Measurements from ENCODE around the gene CRACR2B. TPM values are rescaled to one million over a fixed set of nuclear protein-coding genes. Genes with fewer than 3 reads are reported as not detected.
A peak's percentile ranks its signal among the peaks of the same experiment; 100 is the strongest.

Gene CRACR2B
- total RNA-seq, 2 donors from 2014 or later, result 18.9 to 27.7 TPM

DNA sequence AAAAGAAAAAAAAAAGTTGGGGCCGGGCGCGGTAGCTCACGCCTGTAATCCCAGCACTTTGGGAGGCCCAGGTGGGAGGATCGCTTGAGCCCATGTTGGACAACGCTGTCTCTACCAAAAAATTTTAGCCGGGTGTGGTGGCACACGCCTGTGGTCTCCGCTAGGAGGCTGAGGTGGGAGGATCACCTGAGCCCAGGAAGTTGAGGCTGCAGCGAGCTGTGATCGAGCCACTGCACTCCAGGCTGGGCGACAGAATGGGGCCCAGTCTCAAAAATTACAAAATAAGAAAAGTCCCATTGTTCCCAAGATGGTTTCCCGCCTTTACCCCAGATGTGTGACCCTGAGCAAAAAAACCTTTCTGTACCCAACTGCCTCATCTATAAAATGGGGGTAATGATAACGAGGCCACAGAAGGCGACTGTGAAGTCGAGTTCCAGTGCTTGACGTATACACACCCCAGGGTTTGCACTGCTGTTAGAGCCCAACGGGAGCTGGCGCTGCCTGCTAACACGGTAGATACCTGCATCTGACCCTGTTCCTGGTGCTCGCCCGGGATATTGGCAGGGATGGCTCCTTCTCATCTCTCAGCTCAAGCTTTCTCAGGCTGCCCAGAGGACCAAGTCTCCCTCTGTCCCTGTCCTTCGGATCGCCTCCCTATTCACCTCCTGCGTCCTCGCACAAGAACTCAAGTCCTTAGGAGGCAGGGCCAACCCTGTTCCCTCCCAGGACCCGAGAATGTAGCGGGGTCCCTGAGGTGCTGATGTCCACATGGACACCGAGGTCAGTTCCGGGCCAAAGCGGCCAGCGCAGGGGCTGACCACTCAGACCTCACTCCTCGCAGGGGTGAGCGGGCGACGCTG, 19.1 kb upstream of the CRACR2B start:
- ATAC-seq (no peak), DNase-seq (peak; percentile 90)
- intact Hi-C loops (cut with DNase I), result no loop called here

DNA sequence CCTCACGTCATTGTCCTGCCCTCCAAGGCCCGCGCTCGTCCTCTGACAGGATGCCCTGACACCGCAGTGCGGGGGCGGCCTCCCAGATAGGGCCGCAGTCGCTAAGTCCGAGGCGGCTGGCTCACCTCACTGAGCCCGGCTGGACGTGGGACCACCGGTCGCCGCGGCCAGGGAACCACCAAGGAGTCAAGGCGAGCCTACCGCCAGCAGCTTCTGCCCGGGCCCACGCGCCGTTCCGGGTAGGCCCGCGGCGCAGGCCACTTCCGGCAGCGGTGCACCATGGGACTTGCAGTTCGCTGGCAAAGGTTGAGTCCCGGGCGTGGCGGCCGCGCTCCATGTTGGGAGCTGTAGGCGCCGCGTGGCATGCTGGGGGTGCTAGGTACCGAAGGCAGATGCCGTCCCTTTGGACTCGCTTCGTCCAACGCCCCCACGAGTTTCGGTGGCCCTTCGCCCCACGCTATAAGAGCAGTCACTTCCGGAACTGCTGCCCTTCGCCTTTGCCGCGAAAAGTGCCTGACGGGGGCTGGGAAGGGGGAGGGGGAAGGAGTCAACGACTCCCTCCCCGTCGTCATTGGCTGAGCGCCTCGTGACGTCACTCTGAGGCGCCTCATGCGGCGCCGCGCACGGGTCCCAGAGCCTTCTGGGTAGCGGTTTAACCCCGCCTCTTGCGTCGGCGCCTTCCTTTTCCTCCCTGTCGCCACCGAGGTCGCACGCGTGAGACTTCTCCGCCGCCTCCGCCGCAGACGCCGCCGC, 18.3 kb upstream of the CRACR2B start, which contains the start of gene RPLP2:
RPLP2 (plus strand) TSS at position 681 of the 753 bp plus-strand sequence. CDS start 268 bp downstream, outside the sequence.
- peak; percentile 90 to 93 for ATAC-seq
- peak; percentile 99 for DNase-seq
- intact Hi-C loops (cut with DNase I), result no loop called here

DNA sequence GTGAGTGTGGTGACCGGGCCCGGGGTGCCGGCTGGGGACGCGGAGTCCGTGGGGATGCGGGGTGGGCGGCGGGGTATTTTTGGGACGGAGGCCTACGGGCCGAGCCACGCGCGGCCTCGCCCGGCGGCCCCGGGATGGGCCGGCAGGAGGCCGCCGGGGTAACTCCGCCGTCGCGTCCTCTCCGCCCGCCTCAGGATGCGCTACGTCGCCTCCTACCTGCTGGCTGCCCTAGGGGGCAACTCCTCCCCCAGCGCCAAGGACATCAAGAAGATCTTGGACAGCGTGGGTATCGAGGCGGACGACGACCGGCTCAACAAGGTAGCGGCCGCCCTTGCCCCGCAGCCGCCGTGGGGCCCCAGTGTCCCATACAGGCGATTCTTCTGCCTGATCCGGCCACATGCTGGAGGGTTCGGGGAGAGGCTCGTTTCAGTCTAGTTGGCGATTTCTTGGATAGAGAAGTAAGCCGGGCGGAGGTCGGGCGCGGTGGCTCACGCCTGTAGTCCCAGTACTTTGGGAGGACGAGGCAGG, 17.6 kb upstream of the CRACR2B start:
- intact Hi-C loops (cut with DNase I), result no loop called here
- ATAC-seq, result peak in 1 of 2 donors; percentile 5
- no peak for DNase-seq

DNA sequence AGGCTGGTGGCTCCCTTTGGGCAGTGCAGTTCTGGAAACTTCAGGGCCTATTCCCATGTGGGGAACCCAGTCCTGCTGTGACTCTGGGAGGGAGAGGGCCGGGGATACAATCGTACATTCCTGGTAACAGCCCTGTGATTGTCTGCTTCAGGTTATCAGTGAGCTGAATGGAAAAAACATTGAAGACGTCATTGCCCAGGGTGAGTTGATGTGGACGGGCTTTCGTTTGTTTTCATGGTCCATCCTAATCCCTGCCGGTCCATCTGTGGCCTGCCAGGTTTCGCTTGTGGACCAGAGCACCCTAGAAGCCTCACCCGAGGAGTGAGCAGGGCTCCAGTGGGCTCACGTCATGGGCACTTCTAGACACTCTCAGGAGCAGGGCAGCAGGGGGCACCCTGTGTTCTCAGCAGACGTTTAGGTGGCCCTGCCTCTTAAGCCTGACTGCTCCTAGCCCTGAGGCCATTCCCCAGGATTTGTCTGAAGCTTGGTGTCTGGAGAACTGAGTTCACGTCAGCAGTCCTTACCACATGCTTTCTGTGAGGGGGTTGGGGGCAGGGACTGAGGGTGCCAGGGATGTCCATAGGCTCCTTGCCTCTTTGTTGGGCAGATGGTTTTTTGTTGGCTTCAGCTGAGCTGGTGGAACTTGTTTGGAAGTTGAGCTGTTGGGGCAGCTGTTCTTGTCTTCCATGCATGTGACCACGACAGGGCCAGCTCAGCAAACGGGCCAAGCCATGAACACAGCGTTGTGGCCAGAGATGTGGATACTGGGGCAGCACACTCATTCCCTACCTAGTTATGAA, 16.1 kb upstream of the CRACR2B start:
- no peak for ATAC-seq
- intact Hi-C loops (cut with DNase I), result no loop called here
- DNase-seq, result no peak

DNA sequence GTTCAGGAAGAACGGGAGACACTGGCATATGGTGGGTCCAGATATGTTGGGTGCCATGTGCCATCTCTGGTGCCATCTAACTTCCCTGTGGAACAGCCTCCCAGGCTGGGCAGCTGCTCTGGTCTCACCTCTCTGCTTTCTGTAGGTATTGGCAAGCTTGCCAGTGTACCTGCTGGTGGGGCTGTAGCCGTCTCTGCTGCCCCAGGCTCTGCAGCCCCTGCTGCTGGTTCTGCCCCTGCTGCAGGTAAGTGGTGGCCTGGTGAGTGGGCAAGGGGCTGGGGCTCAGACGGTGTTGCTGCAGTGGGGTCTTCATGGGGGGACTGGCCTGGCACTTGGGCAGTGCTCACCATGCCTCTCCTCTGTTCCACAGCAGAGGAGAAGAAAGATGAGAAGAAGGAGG, 15.3 kb upstream of the CRACR2B start:
- no peak for DNase-seq
- no peak for ATAC-seq
- intact Hi-C loops (cut with DNase I), result no loop called here

DNA sequence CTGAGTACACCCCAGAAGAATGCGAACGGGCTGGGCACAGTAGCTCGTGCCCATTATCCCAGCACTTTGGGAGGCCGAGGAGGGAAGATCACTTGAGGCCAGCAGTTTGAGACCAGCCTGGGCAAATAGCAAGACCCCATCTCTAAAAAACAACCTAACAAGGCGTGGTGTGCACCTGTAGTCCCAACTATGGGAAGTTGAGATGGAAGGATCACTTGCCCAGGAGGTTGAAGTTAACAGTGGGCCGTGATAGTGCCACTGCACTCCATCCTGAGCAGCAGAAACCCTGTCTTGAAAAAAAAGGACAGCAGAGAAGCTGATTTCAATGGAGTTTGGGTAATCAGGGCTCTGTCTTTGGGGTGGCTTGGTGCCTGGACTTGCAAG, 14.7 kb upstream of the CRACR2B start:
- no peak for ATAC-seq
- intact Hi-C loops (cut with DNase I), result no loop called here
- DNase-seq, result no peak

DNA sequence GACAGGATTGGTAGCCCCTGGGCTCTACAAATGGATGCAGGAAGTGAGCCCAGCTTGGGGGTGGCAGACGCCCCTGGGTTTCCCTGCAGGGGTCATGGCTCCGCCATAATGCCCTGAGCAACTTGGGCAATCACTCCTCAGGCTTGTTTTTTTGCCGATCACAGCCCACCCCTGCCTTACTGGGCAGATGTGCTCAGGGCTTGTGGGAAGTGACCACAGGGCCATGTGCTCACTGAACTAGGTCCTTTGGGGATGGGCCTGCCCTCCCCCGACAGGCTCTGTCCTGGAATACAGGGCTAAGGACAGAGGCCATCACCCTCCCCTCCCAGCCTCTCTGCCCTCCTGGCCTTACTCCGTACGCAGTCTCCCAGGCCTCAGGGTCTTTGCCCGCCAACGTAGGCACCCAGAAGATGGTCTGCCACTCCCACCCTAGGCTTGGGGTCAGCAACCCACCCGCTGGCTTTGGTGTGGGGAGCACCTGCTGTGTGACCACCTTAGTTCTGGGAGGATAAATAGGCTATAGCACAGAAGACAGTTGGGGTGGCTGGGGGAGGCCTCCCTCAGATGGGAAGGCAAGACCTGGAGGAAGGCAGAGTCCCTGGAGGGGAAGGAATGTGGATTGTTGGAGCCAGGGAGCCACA, 14.1 kb upstream of the CRACR2B start:
- ATAC-seq (no peak), DNase-seq (no peak)
- intact Hi-C loops (cut with DNase I), result no loop called here

DNA sequence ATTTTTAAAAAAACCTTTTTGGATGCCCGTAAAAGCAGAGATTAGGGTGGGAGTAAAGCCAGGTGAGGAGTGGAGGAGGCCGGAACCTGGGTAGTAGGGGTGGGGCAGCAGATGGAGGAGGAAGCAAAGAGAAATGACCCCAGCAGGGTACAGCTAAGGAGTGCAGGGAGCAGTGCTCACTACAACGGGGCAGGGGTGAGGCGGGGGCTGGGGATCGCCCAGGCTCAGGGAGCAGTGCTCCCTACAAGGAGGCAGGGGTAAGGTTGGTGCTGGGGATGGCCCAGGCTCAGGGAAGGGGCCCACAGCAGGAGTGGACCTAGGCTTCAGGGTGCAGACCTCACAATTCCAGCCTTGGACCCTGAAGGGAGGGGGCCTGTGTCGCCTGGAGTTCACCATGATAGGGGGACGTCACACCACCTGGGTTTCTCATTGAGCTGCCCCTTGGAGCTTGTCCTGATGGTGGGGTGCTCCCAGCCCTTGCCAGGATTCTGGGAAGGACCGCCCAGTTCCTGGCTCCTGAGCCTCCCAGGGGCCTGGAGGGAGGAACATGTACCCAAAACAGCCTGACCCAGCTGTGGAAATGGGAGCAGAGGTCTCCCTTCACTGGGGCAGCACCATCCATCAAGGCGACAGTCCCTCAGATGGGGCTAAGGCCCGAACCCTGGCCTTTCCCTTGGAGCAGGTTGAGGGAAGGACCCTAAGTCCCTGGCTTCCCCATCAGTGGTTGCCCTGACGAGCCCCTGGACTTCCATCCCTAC, 11.9 kb upstream of the CRACR2B start:
- DNase-seq (no peak), ATAC-seq (no peak)
- intact Hi-C loops (cut with DNase I), result no loop called here

DNA sequence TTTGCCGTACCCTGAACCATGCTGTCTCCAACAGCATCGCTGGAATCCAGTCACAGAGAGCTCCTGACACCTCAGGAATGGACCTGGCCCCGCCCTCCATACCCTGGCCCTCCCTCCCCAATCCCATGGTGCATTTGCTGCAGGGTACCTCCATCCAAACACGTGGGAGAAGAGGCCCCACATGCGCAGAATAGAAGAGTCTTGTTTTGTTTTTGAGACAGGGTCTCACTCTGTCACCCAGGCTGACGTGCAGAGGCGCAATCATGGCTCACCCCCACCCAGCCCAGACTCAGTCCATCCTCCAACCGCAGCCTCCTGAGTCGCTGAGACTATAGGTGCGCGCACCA, 11.3 kb upstream of the CRACR2B start:
- no peak for ATAC-seq
- DNase-seq, result no peak
- intact Hi-C loops (cut with DNase I), result no loop called here

DNA sequence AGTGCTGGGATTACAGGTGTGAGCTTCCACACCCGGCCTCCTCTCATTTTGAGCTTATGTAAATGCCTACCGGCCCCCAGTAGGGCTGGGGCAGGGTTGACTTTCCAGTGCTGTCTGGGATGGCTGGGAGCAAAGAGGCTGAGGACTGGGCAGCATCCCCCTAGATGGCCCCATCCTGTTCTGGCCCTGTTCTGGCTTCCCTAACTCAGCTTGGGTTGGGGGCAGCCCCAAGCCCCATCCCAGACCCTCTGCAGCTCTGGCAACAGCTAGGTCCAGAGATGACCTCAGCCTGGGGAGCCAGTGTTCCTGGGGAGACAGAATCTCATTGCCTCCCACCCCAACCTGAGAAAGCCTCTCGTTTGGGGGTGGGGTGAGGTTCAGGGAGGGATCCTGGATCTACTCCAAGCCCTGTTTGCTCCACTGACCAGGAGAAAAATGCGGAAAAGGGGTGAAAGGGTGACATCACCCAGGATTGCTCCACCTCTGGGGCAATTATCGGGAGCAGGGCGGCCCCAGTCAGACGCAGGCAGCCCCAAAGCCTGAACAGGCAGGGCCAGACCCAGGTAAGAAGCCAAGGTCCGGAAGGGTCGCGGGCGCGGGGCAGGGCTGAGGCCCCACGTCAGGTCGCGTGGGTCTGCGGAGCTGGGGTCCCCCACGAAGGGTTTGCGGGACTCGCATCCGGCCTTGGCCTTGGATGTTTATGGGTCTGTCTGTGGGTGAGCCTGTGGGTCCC, 9.2 kb upstream of the CRACR2B start, which contains the start of gene PNPLA2:
PNPLA2 (plus strand) TSS at position 519 of the 733 bp plus-strand sequence. CDS start 805 bp downstream, outside the sequence.
- ATAC-seq, result peak; percentile 2

DNA sequence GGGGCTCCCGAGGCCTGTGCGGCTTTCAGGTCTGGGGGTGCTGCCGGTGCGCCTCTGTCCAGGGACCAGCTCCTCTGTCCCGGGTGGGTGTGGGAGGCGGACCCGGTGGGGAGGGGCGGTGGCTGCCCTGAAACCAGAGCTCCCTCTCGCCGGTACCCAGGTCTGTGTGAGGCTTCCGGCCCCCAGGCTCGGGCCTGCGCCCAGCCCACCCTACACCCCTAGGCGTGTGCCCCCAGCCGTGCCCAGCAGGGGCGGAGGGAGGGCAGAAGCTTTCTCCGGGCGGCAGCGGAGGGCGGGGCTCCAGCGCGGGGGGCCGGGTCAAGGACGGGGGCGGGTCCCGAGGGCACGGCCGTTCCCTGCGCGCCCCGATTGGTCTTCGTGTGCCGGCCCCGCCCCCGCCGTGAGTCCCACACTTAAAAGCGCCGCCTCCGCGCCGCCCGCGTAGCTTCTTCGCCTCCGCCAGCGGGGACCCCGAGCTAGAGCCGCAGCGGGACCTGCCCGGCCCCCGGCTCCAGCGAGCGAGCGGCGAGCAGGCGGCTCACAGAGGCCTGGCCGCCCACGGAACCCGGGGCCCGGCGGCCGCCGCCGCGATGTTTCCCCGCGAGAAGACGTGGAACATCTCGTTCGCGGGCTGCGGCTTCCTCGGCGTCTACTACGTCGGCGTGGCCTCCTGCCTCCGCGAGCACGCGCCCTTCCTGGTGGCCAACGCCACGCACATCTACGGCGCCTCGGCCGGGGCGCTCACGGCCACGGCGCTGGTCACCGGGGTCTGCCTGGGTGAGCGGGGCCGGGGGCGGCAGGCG, 8.4 kb upstream of the CRACR2B start:
- DNase-seq (peak; percentile 94), ATAC-seq (peak; percentile 85 to 88)
- intact Hi-C loops (cut with DNase I), result no loop called here

More for the DNA sequence above, 9.2 kb upstream of the CRACR2B start, which contains the start of gene PNPLA2:
- intact Hi-C loops (cut with DNase I), result no loop called here
- no peak for DNase-seq

DNA sequence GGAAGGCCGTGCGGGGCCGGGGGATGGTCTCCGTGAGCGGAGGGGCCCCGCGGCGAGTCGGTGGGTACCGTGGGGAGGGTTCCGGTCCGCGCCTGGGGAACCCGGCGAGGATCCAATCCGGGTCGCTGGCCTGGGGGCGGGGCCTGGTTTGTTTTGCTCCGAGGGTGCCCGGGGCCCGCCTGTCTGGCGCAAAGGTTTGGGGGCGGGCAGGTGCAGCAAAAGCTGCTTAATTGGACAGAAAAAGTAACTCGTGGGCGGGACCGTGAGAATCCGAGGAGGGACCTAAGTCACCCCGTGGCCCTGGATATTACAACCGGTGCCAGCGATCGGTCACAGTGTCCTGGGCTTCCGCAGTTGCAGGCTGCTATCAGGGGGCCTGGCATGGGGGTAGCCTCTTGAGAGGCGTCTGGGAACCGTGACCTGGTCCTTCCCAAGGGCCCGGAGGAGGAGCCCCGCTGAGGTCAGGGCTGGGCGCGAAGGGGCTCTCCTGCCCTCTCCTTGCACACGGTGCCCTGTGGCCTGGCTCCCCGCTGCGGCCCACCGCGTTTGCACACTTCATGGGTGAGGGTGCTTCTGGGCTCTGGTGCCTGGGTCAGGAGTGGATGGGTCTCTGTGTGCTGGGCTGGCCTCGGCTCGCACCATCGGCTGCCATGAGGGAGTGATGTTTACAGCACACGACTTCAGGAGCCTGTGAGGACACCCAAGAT, 7.6 kb upstream of the CRACR2B start:
- ATAC-seq, result peak; percentile 69
- intact Hi-C loops (cut with DNase I), result no loop called here
- peak; percentile 92 for DNase-seq

DNA sequence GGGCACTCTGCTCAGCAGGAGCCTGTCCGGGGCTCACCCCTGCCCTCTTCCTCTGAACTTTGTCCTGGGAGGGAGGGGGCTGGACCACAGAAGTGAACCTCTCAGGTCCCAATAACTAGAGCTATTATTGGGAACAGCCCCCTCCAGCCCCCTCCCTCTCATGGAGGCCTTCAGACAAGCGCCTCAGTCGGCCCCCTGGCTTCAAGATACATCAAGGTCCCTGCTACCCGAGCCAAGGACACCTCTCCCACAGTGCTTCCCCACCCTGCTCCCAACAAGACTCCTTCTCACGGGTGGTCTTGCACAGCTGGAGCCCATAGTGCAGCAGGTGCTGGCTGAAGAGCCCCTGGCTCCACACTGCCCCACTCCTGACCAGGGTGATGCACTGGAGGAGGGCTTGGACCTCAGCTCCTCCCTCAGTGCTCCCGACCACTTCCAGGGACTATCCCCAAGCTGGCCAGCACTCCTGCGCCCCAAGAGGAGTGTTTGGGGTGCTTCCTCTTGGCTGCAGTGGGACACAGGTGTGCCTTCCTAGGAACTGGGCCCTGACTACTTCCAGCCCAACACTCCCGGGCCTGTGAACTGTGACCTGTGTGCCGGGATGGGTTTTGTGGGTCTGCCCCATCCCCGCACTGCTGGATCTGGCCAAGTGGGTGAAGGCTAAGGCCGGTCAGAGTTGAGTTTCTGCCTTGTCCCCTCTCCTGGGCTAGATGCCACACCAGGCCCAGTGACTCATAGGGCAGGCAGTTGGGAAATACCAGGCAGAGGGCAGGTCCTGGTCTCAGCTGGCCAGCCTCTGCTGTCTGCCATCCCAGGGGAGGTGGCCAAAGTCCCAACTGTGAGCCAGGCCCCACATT, 6.8 kb upstream of the CRACR2B start:
- peak; percentile 80 for DNase-seq
- peak; percentile 34 to 42 for ATAC-seq
- intact Hi-C loops (cut with DNase I), result no loop called here

DNA sequence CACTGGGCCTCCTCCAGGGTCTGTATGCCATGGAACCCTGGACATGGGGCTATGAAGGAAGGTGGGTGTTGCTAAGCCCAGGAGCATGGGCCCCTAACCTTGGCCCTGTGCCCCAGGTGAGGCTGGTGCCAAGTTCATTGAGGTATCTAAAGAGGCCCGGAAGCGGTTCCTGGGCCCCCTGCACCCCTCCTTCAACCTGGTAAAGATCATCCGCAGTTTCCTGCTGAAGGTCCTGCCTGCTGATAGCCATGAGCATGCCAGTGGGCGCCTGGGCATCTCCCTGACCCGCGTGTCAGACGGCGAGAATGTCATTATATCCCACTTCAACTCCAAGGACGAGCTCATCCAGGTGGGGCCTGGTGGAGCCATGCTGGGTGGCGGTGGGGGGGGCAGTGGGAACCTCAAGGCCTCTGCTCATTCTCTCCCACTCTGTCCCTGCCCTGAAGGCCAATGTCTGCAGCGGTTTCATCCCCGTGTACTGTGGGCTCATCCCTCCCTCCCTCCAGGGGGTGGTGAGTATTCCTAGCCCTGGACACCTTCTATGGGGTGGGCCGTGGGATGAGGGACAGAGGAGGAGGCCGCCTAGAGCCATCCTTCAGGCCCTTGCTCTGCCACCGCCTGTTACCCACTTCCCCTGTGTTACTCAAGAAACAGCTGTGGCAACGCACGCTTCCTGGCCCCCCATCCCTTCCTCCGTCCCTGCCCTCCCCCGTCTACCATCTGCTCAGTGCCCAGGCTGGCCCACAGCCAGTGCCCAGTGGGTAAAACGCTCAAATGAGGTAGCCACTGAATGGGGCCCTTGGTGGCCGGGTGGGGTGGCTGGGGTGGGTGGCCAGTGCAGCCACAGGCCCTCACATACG, 6.0 kb upstream of the CRACR2B start:
- ATAC-seq (peak in 1 of 2 donors; percentile 2), DNase-seq (no peak)
- intact Hi-C loops (cut with DNase I), result no loop called here

Measured in left cardiac atrium (tissue), 4 donors.